Colonic mucosa (tissue), 4 donors: ENCODE results near the gene FILIP1. TPM values are rescaled to one million over a fixed set of nuclear protein-coding genes. Genes with fewer than 3 reads are reported as not detected.

Experiments used
- DNase-seq: peaks from one replicate; pipeline ENCODE4 v3.0.0-alpha.2; 2020
- H3K27ac ChIP-seq: fragments of 200-600 bp; one replicate; pipeline ENCODE4 v1.8.0; 2021
- H3K27me3 ChIP-seq: fragments of 200-600 bp; one replicate; pipeline ENCODE4 v1.8.0; 2021
- H3K36me3 ChIP-seq: fragments of 200-600 bp; one replicate; pipeline ENCODE4 v1.8.0; 2021
- H3K4me1 ChIP-seq: fragments of 200-600 bp; one replicate; pipeline ENCODE4 v1.8.0; 2021; ENCODE audit warnings: mild to moderate bottlenecking
- H3K4me3 ChIP-seq: fragments of 200-600 bp; one replicate; pipeline ENCODE4 v1.8.0; 2021
- H3K9ac ChIP-seq, 2 donors: one replicate each; pipeline ENCODE4 v1.7.0; 2013; ENCODE audit warnings: control low read depth in 2 of 2, low read depth in 2 of 2, low read length in 2 of 2
- H3K9me3 ChIP-seq: fragments of 200-600 bp; one replicate; pipeline ENCODE4 v1.8.0; 2021
- CTCF ChIP-seq: fragments of 200-600 bp; IDR thresholded peaks from one replicate; pipeline ENCODE4 v1.8.0; 2022; ENCODE audit warnings: antibody characterized with exemption, mild to moderate bottlenecking
- intact Hi-C: fragments of 100-400 bp; cut with DNase I; formaldehyde crosslinking; loops from one replicate; pipeline ENCODE4 v1.14.1; 2022
- total RNA-seq, 2 donors: library from RNA; stranded (reverse); fragmentation: NEBNext Ultra II Directional in 1 of 2; extraction: Animal tissue kit (Norgen Biotek cat#: 25700) in 1 of 2; gene quantifications; one replicate each; pipeline ENCODE4 v1.2.1, GENCODE V29; 2021
- donor health status: healthy.
- donor health status: DM: no; HTN: no; CAD: no.
- donor health status: DM: no; HTN: no; CAD: no.

The FILIP1 gene
- total RNA-seq, 2 donors from 2014 or later = 0.57 to 6.5 TPM

- H3K27ac ChIP-seq = no peak overlapping the region
- no peak for TF ChIP-seq CTCF
- H3K4me1 ChIP-seq = no peaks in the 10 kb centered on the region
- no peak for DNase-seq
- H3K36me3 ChIP-seq = no peaks in the 10 kb centered on the region
- H3K9ac ChIP-seq = no peak overlapping the region
- intact Hi-C loops = no loop called here
- no peaks in the 10 kb centered on the region for H3K9me3 ChIP-seq
- H3K4me3 ChIP-seq = no peak overlapping the region
- H3K27me3 ChIP-seq = no peaks in the 10 kb centered on the region
Observed at GRCh38 chr6:75402296-75402695, 91.3 kb downstream of the FILIP1 start.

DNA sequence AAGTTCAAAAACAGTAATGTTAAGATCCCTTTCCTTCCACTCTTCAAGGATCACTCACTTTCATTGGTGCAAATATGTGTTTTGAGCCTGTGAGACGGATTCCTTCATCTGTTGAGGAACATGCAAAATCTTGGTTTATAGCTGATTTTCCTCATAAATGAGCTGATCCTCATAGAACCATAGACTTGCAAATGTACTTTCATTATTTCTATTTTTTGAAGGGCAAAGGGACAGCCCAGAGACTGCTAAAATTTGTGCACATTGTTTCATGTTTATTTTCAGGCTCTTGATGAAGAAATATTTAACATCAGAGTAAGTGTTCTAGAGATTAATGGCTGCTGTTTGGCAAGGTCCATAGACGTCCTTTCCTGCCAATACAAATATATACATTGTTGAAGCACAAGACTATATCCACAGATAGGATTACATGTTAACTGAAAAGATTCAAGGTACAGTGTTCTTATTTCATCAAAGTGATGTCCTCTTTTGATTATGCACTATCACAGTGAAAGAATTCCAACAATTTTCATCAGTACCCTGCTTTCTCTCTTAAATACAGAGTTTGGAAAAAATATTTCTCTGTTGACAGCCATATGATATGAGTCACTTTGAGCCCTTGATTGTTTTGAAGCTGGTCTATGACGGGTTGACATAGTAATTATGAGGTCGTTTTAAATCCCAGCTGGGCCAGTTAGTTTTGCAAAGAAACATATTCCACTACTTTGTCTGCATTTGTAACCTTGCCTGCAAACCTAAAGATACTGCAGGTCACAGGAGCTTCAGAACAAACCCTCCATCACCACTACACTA is 95.7 kb downstream of the FILIP1 start:
- H3K9ac ChIP-seq = no peak overlapping the region
- no peak for TF ChIP-seq CTCF
- H3K4me3 ChIP-seq = no peak overlapping the region
- no peaks in the 10 kb centered on the region for H3K27me3 ChIP-seq
- H3K36me3 ChIP-seq = no peaks in the 10 kb centered on the region
- intact Hi-C loops = no loop called here
- no peak for DNase-seq
- H3K9me3 ChIP-seq = no peaks in the 10 kb centered on the region
- no peaks in the 10 kb centered on the region for H3K4me1 ChIP-seq
- H3K27ac ChIP-seq = no peak overlapping the region

GRCh38 chr6:75397171-75397570 is 96.4 kb downstream of the FILIP1 start:
- no peak overlapping the region for H3K4me3 ChIP-seq
- no peak for TF ChIP-seq CTCF
- intact Hi-C loops = no loop called here
- H3K9me3 ChIP-seq = no peaks in the 10 kb centered on the region
- H3K27me3 ChIP-seq = no peaks in the 10 kb centered on the region
- H3K9ac ChIP-seq = no peak overlapping the region
- no peak for DNase-seq
- no peaks in the 10 kb centered on the region for H3K36me3 ChIP-seq
- no peak overlapping the region for H3K27ac ChIP-seq
- no peaks in the 10 kb centered on the region for H3K4me1 ChIP-seq

DNA sequence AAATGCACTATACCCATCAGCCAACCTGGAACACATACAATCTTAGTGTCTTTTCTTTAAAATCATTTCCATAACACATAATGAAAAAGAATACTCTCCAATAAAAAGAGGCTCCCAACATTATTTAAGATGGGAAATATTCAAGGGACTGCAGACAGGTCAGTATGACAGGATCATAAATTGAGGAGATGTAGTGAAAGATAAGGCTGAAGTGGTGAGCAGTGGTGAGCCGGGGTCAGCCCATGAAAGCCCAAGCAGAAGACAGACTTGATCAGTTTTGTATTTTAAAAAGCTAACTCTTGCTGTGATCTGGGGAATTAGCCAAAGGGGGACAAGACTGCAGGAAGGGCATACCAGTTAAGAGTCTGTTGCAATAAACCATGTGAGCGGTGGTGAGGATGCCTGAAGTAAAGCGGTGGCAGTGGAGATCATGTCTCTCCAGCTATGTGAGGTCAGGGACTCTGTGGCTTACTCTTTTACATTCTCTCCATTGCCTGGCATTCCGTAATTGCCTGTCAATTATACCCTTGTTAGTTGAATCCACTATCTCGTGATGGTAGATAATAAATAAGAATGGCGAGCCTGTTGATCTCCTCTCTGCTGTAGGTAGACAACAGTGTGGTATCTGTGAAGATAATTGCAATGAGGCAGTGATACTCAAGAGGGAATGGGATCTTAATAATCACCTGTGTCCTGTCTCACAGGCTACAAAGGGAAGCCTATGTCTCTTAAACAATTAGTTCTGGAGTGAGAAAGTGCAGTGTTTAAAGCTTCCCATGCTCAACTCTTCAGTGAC is 97.4 kb downstream of the FILIP1 start:
- Histone ChIP-seq H3K36me3 (no peaks in the 10 kb centered on the region), H3K9me3 (no peaks in the 10 kb centered on the region), H3K4me1 (no peaks in the 10 kb centered on the region), H3K4me3 (no peak overlapping the region), H3K27ac (no peak overlapping the region), H3K9ac (no peak overlapping the region), H3K27me3 (no peaks in the 10 kb centered on the region)
- no peak for TF ChIP-seq CTCF
- intact Hi-C loops = no loop called here
- DNase-seq = no peak

DNA sequence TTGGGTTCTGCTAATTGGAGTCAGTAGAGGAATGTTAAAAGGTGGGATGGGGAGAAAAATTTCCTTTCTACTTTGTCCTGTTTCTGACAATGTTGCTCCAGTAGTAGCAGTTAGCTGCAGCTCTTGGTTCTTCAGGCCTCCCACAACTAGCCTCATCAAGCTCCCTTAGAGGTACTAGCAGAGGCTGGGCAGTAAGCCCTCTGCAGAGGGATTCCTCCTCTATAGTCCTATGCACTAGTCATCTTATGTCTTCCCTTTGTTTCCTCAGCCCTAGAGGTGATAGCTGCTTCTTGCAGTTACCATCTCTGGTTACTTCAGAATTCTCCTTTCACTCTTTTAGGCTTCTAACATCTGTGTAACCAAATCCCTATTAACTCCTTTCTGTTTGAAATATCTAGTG is 99.8 kb downstream of the FILIP1 start:
- intact Hi-C loops = no loop called here
- Histone ChIP-seq H3K27ac (no peak overlapping the region), H3K4me3 (no peak overlapping the region), H3K4me1 (no peaks in the 10 kb centered on the region), H3K9me3 (no peaks in the 10 kb centered on the region), H3K36me3 (no peaks in the 10 kb centered on the region), H3K9ac (no peak overlapping the region), H3K27me3 (no peaks in the 10 kb centered on the region)
- DNase-seq = no peak
- TF ChIP-seq CTCF = no peak
